GM23338 (cell line): ENCODE results near the gene KLHL4.
"Not testable (repeated sequence)": the region's sequence is repeated elsewhere in the genome, so short reads cannot be mapped to it uniquely, and the experiment has no call there.

Experiments used
- CREB1 ChIP-seq: fragments of 250-450 bp; sonication (Bioruptor Pico); IDR thresholded peaks from 2 replicates; pipeline ENCODE4 v1.5.0; 2020; ENCODE audit warnings: low read depth, mild to moderate bottlenecking, moderate library complexity
- EZH2 ChIP-seq: fragments of 200-600 bp; sonication (generic); IDR thresholded peaks from one replicate; pipeline ENCODE4 v1.8.0; 2017; ENCODE audit warnings: antibody characterized with exemption, mild to moderate bottlenecking, low read depth; ENCODE audit not compliant: unreplicated experiment
- EZH2phosphoT487 ChIP-seq: fragments of 200-600 bp; sonication (generic); IDR thresholded peaks from one replicate; pipeline ENCODE4 v1.8.1; 2018; ENCODE audit warnings: antibody characterized with exemption; ENCODE audit not compliant: unreplicated experiment
- NANOG ChIP-seq: IDR thresholded peaks from 2 replicates; pipeline ENCODE4 v1.6.1; 2016; ENCODE audit warnings: antibody characterized with exemption, borderline replicate concordance
- POLR2AphosphoS5 ChIP-seq: IDR thresholded peaks from 2 replicates; pipeline ENCODE4 v1.6.1; 2016; ENCODE audit warnings: antibody characterized with exemption, low read depth
- STAT1 ChIP-seq: IDR thresholded peaks from one replicate; pipeline ENCODE4 v1.6.1; 2016; ENCODE audit warnings: antibody characterized with exemption; ENCODE audit not compliant: unreplicated experiment
- ZNF114 ChIP-seq: fragments of 250-450 bp; sonication (Bioruptor Pico); IDR thresholded peaks from 2 replicates; pipeline ENCODE4 v1.5.0; 2020; ENCODE audit warnings: mild to moderate bottlenecking, moderate library complexity
- TF ChIP-seq, protein P1 (sequence below), 2 experiments: fragments of 200-600 bp in 1 of 2; sonication (generic) in 1 of 2; conservative IDR thresholded peaks; 2 replicates each; pipeline versions ENCODE4 v1.5.1 to v1.6.1; 2016 to 2017; ENCODE audit warnings: antibody characterized with exemption in 2 of 2, low read depth in 2 of 2, mild to moderate bottlenecking in 2 of 2, moderate library complexity in 1 of 2
- TF ChIP-seq, protein P2 (sequence below): IDR thresholded peaks from one replicate; pipeline ENCODE4 v1.6.1; 2018; ENCODE audit warnings: antibody characterized with exemption; ENCODE audit not compliant: unreplicated experiment
- TF ChIP-seq, protein P3 (sequence below): IDR thresholded peaks from 2 replicates; pipeline ENCODE4 v1.6.1; 2016; ENCODE audit warnings: antibody characterized with exemption

DNA sequence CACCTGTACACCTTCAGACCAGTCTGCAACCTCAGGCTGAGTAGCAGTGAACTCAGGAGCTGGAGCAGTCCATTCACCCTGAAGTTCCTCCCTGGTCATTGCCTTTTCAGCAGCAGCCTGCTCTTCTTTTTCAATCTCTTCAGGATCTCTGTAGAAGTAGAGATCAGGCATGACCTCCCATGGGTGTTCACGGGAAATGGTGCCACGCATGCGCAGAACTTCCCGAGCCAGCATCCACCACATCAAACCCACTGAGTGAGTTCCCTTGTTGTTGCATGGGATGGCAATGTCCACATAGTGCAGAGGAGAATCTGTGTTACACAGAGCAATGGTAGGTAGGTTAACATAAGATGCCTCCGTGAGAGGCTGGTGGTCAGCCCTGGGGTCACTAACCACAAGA, 185.9 kb downstream of the KLHL4 start:
- TF ChIP-seq, protein P1, sequence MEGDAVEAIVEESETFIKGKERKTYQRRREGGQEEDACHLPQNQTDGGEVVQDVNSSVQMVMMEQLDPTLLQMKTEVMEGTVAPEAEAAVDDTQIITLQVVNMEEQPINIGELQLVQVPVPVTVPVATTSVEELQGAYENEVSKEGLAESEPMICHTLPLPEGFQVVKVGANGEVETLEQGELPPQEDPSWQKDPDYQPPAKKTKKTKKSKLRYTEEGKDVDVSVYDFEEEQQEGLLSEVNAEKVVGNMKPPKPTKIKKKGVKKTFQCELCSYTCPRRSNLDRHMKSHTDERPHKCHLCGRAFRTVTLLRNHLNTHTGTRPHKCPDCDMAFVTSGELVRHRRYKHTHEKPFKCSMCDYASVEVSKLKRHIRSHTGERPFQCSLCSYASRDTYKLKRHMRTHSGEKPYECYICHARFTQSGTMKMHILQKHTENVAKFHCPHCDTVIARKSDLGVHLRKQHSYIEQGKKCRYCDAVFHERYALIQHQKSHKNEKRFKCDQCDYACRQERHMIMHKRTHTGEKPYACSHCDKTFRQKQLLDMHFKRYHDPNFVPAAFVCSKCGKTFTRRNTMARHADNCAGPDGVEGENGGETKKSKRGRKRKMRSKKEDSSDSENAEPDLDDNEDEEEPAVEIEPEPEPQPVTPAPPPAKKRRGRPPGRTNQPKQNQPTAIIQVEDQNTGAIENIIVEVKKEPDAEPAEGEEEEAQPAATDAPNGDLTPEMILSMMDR (conservative IDR thresholded peaks at IDR 0.05; ENCODE audit: low read depth in 2 of 2): not testable (repeated sequence)
- TF ChIP-seq EZH2; EZH2phosphoT487; POLR2AphosphoS5; CREB1 (CRISPR knock-in tag); NANOG; ZNF114 (CRISPR knock-in tag); STAT1: not testable (repeated sequence)
- TF ChIP-seq, protein P2, sequence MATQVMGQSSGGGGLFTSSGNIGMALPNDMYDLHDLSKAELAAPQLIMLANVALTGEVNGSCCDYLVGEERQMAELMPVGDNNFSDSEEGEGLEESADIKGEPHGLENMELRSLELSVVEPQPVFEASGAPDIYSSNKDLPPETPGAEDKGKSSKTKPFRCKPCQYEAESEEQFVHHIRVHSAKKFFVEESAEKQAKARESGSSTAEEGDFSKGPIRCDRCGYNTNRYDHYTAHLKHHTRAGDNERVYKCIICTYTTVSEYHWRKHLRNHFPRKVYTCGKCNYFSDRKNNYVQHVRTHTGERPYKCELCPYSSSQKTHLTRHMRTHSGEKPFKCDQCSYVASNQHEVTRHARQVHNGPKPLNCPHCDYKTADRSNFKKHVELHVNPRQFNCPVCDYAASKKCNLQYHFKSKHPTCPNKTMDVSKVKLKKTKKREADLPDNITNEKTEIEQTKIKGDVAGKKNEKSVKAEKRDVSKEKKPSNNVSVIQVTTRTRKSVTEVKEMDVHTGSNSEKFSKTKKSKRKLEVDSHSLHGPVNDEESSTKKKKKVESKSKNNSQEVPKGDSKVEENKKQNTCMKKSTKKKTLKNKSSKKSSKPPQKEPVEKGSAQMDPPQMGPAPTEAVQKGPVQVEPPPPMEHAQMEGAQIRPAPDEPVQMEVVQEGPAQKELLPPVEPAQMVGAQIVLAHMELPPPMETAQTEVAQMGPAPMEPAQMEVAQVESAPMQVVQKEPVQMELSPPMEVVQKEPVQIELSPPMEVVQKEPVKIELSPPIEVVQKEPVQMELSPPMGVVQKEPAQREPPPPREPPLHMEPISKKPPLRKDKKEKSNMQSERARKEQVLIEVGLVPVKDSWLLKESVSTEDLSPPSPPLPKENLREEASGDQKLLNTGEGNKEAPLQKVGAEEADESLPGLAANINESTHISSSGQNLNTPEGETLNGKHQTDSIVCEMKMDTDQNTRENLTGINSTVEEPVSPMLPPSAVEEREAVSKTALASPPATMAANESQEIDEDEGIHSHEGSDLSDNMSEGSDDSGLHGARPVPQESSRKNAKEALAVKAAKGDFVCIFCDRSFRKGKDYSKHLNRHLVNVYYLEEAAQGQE: not testable (repeated sequence)
- TF ChIP-seq, protein P3, sequence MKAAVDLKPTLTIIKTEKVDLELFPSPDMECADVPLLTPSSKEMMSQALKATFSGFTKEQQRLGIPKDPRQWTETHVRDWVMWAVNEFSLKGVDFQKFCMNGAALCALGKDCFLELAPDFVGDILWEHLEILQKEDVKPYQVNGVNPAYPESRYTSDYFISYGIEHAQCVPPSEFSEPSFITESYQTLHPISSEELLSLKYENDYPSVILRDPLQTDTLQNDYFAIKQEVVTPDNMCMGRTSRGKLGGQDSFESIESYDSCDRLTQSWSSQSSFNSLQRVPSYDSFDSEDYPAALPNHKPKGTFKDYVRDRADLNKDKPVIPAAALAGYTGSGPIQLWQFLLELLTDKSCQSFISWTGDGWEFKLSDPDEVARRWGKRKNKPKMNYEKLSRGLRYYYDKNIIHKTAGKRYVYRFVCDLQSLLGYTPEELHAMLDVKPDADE: not testable (repeated sequence)
